Epithelial cell of proximal tubule (primary cell): ENCODE results near the gene WARS2. TPM values are rescaled to one million over a fixed set of nuclear protein-coding genes. Genes with fewer than 3 reads are reported as not detected.
A peak's percentile ranks its signal among the peaks of the same experiment; 100 is the strongest.

Experiments used
- DNase-seq: peaks from one replicate; pipeline ENCODE4 v3.0.0-alpha.2; 2011; ENCODE audit warnings: low read depth
- H3K4me3 ChIP-seq: 2 replicates; pipeline ENCODE4 v1.5.1; 2011; ENCODE audit warnings: low read depth, mild to moderate bottlenecking, low read length
- CTCF ChIP-seq: conservative IDR thresholded peaks from 2 replicates; pipeline ENCODE4 v1.5.1; 2012; ENCODE audit warnings: low read depth, mild to moderate bottlenecking, low read length
- total RNA-seq: library from RNA; depleted of rRNA; stranded (reverse); fragments of >200 nt; gene quantifications from 2 replicates; pipeline ENCODE4 v1.2.3, GENCODE V29; 2015

Gene WARS2
- total RNA-seq, 1 donor from 2014 or later: 14.8 TPM

GRCh38 chr1:119147661-119148090, 7.2 kb upstream of the WARS2 start:
- TF ChIP-seq CTCF: no peak
- no peak for DNase-seq
- no peak overlapping the region for H3K4me3 ChIP-seq

GRCh38 chr1:119146466-119146865, 6.0 kb upstream of the WARS2 start:
- no peak for TF ChIP-seq CTCF
- DNase-seq: no peak
- no peak overlapping the region for H3K4me3 ChIP-seq

- H3K4me3 ChIP-seq: no peak overlapping the region
- no peak for DNase-seq
- TF ChIP-seq CTCF: no peak
Measured at GRCh38 chr1:119144813-119145212, 4.4 kb upstream of the WARS2 start.

GRCh38 chr1:119143706-119144105, 3.3 kb upstream of the WARS2 start:
- TF ChIP-seq CTCF: no peak
- no peak for DNase-seq

GRCh38 chr1:119141660-119142059, 1.2 kb upstream of the WARS2 start:
- TF ChIP-seq CTCF: no peak
- peak overlapping the region; percentile 63 for H3K4me3 ChIP-seq
- DNase-seq: no peak

More at GRCh38 chr1:119143706-119144105, 3.3 kb upstream of the WARS2 start:
- no peak overlapping the region for H3K4me3 ChIP-seq

- no peak for DNase-seq
- TF ChIP-seq CTCF: peak; percentile 43
Measured at GRCh38 chr1:119141020-119141424, 569 bp upstream of the WARS2 start.

GRCh38 chr1:119139857-119140176, 636 bp downstream of the WARS2 start:
- TF ChIP-seq CTCF: no peak
- peak overlapping the region; percentile 63 for H3K4me3 ChIP-seq
- DNase-seq: no peak

More at GRCh38 chr1:119141020-119141424, 569 bp upstream of the WARS2 start:
- peak overlapping the region; percentile 63 for H3K4me3 ChIP-seq
